Fibroblast of villous mesenchyme (primary cell): Measurements from ENCODE around the gene NSG1. TPM values are rescaled to one million over a fixed set of nuclear protein-coding genes. Genes with fewer than 3 reads are reported as not detected.

ENCODE experiments used
- DNase-seq: peaks from one replicate; pipeline ENCODE4 v3.0.0-alpha.2; 2010; ENCODE audit warnings: low read depth
- H3K4me3 ChIP-seq: 2 replicates; pipeline ENCODE4 v1.5.1; 2011; ENCODE audit warnings: low read depth, mild to moderate bottlenecking, low read length
- total RNA-seq: library from RNA; depleted of rRNA; stranded (reverse); fragments of >200 nt; gene quantifications from 2 replicates; pipeline ENCODE4 v1.2.3, GENCODE V29; 2012
- TF ChIP-seq, protein P1 (sequence below): IDR thresholded peaks from 2 replicates; pipeline ENCODE4 v1.5.1; 2012; ENCODE audit warnings: low read depth, mild to moderate bottlenecking, low read length; ENCODE audit not compliant: insufficient read depth

NSG1 gene
- total RNA-seq, 1 donor = 0.86 TPM

DNA sequence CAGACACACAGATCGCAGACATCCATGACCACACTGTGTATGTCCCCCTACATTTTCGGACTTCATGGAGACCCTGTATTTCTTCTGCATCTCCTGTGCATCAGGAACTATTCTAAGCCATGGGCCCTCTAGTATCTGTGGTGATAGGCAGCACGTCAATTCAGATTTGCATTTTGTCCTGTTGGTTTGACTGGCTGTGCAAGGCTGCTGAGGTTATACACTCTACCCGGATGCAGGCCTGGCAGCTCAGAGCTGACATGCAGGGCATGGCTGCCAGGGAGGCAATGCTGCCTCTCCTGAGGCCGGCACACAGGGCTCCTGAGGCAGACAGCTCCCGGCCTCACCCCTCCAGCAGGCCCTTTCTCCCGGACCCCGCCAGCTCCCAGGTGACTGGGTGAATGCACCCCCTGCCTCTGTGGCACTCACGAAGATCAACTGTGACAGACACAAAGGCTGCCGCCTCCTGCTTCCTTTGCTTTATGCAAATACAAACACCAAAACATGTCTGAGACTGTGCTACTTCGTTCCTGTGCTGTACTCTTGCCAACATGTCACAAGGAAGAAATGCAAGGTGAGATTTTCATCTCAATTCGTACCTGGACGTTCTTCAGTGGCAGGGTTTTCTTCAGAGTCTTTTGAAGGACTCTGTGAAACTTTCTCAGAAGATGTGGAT, 51.0 kb downstream of the NSG1 start:
- H3K4me3 ChIP-seq = no peak overlapping the region
- no peak for DNase-seq
- TF ChIP-seq, protein P1, sequence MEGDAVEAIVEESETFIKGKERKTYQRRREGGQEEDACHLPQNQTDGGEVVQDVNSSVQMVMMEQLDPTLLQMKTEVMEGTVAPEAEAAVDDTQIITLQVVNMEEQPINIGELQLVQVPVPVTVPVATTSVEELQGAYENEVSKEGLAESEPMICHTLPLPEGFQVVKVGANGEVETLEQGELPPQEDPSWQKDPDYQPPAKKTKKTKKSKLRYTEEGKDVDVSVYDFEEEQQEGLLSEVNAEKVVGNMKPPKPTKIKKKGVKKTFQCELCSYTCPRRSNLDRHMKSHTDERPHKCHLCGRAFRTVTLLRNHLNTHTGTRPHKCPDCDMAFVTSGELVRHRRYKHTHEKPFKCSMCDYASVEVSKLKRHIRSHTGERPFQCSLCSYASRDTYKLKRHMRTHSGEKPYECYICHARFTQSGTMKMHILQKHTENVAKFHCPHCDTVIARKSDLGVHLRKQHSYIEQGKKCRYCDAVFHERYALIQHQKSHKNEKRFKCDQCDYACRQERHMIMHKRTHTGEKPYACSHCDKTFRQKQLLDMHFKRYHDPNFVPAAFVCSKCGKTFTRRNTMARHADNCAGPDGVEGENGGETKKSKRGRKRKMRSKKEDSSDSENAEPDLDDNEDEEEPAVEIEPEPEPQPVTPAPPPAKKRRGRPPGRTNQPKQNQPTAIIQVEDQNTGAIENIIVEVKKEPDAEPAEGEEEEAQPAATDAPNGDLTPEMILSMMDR = no peak

DNA sequence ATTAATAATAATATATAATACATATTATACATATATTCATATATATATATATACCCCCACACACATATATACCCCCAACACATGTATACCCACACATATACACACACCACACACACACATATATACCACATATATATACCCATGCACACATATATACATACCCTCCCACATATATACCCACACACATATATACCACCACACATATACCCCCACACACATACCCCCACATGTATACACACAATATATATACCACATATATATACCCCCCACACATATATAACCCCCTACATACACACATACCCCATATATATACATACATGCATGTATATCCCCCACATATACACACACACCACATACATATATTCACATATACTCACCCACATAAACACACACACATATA, 52.0 kb downstream of the NSG1 start:
- TF ChIP-seq, protein P1 = no peak
- no peak for DNase-seq
- no peak overlapping the region for H3K4me3 ChIP-seq

DNA sequence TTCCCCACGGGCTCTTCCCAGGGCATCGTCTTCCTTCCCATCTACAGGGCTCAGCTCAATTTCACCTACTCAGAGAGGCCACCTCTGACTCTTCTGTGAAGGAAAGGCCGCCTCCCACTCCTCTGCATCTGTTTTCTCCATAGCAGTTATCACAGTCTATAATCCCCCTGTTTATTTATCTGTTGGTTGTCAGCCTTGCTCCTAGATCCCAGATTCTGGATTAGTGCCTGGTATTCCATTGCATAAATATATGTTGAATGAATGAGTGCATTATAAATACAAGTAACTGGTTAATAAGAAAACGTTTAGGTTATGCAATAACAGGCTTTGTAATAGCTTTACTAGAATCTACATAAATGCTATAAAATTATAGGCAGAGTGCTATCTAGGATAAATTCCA, 52.9 kb downstream of the NSG1 start:
- DNase-seq = peak; percentile 83
- TF ChIP-seq, protein P1 = no peak
- no peak overlapping the region for H3K4me3 ChIP-seq

DNA sequence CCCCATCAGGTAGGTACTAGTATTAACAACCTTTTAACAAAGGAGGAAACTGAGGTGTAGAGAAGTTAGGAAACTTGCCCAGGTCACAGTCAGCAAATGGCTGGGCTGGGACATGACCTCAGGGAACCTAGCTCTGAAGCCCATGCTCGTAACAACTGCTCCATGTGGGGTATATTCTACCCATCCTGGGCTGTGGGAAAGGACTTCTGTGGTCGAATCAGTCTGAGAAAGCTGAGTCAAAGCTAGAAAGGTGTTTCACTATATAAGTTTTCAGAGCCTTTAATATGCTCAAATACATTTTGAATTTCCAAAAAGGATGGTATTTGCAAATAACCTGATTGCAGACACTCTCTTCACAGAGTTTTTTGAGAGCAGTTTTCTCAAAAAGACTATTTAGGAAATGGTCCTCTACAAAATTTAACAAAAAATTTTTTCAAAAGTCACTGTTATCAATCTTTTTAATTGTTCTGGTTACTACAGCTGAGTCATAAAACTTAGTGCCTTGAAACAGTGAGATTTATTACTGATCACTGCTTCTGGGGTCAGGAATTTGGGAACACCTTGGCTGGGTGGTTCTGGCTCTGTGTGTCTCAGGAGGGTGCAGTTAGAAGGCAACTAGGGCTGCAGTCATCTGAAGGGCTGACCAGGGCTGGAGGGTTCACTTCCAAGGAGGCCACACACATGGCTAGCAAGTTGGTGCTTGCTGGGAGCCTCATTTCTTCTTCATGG, 53.6 kb downstream of the NSG1 start:
- no peak overlapping the region for H3K4me3 ChIP-seq
- no peak for DNase-seq
- TF ChIP-seq, protein P1 = no peak

DNA sequence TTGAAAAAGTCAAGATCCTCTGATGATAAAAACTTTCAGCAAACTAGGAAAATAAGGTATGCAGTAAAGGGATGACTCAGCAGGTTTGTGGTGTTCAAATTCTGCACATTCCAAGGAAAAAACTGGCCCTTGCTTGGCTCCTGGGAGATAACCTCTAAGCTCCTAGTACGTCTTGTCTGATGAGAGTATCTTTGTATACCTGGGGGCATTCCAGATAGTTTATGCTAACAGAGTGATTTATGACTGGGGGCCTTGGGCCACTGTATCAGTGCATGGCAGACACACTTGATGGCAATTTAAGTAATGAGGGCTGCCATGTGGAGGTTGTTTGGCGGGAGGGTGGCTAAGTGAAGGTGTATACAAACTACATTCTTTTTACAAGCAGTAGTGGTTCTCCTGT, 56.9 kb downstream of the NSG1 start:
- H3K4me3 ChIP-seq = no peak overlapping the region
- peak; percentile 68 for DNase-seq
- TF ChIP-seq, protein P1 = no peak

DNA sequence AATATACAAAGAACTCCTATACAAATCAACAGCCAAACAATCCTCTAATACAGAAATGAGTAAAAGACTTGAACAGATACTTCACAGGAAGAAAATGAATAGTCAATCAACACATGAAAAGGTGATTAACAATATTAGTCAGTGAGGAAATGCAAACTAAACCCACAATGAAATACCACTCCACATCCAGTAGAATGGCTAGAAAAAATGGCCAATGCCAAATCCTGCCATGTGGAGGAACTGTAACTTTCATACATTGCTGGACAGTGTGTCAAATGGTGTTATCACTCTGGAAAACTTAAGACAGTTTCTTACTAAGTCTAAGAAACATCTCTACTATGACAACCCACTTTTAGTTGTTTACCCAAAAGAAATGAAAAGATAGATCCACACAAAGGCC, 59.5 kb downstream of the NSG1 start:
- TF ChIP-seq, protein P1 = no peak
- no peak overlapping the region for H3K4me3 ChIP-seq
- DNase-seq = no peak
